Measurements from ENCODE around the gene TEX14.
"Not testable (repeated sequence)": the region's sequence is repeated elsewhere in the genome, so short reads cannot be mapped to it uniquely, and the experiment has no call there.

TEX14 gene

GRCh38 chr17:58611331-58611730 lies 80.5 kb downstream of the TEX14 start:
- DNase-seq (ENCODE audit: extremely low read depth in 1 of 2, low read depth in 1 of 2), result no peak

- DNase-seq (ENCODE audit: extremely low read depth in 1 of 2, low read depth in 1 of 2), result no peak
Observed at GRCh38 chr17:58606934-58607333, 84.9 kb downstream of the TEX14 start.

- DNase-seq (ENCODE audit: extremely low read depth in 1 of 2, low read depth in 1 of 2), result no peak
Observed at GRCh38 chr17:58605986-58606385, 85.9 kb downstream of the TEX14 start.

- no peak for DNase-seq (ENCODE audit: extremely low read depth in 1 of 2, low read depth in 1 of 2)
Observed at GRCh38 chr17:58605470-58605869, 86.4 kb downstream of the TEX14 start.

- DNase-seq (ENCODE audit: extremely low read depth in 1 of 2, low read depth in 1 of 2), result no peak
Observed at GRCh38 chr17:58601976-58602375, 89.9 kb downstream of the TEX14 start.

- DNase-seq (ENCODE audit: extremely low read depth in 1 of 2, low read depth in 1 of 2), result no peak
Observed at GRCh38 chr17:58597371-58597770, 94.5 kb downstream of the TEX14 start.

- no peak for DNase-seq (ENCODE audit: extremely low read depth in 1 of 2, low read depth in 1 of 2)
Observed at GRCh38 chr17:58595194-58595792, 96.6 kb downstream of the TEX14 start.

- no peak for DNase-seq (ENCODE audit: extremely low read depth in 1 of 2, low read depth in 1 of 2)
Observed at GRCh38 chr17:58593123-58593522, 98.7 kb downstream of the TEX14 start.

GRCh38 chr17:58591455-58591854 lies 100.4 kb downstream of the TEX14 start:
- no peak for DNase-seq (ENCODE audit: extremely low read depth in 1 of 2, low read depth in 1 of 2)

GRCh38 chr17:58590377-58590776 lies 101.5 kb downstream of the TEX14 start:
- DNase-seq (ENCODE audit: extremely low read depth in 1 of 2, low read depth in 1 of 2), result no peak

- peak; percentile 6 to 33 for DNase-seq (ENCODE audit: extremely low read depth in 1 of 2, low read depth in 1 of 2)
Observed at GRCh38 chr17:58587713-58588117, 104.1 kb downstream of the TEX14 start.

GRCh38 chr17:58586009-58586644 lies 105.7 kb downstream of the TEX14 start:
- no peak for DNase-seq (ENCODE audit: extremely low read depth in 1 of 2, low read depth in 1 of 2)

GRCh38 chr17:58585554-58585953 lies 106.3 kb downstream of the TEX14 start:
- DNase-seq (ENCODE audit: extremely low read depth in 1 of 2, low read depth in 1 of 2), result no peak

GRCh38 chr17:58583486-58583885 lies 108.4 kb downstream of the TEX14 start:
- DNase-seq (ENCODE audit: extremely low read depth in 1 of 2, low read depth in 1 of 2), result no peak

GRCh38 chr17:58582718-58583117 lies 109.1 kb downstream of the TEX14 start:
- not testable (repeated sequence) for DNase-seq (ENCODE audit: extremely low read depth in 1 of 2, low read depth in 1 of 2)

GRCh38 chr17:58580671-58581070 lies 111.2 kb downstream of the TEX14 start:
- no peak for DNase-seq (ENCODE audit: extremely low read depth in 1 of 2, low read depth in 1 of 2)

- DNase-seq (ENCODE audit: extremely low read depth in 1 of 2, low read depth in 1 of 2), result peak; percentile 5 to 16
Observed at GRCh38 chr17:58577696-58578095, 114.1 kb downstream of the TEX14 start.

GRCh38 chr17:58576679-58577367 lies 115.0 kb downstream of the TEX14 start:
- no peak for DNase-seq (ENCODE audit: extremely low read depth in 1 of 2, low read depth in 1 of 2)

- DNase-seq (ENCODE audit: extremely low read depth in 1 of 2, low read depth in 1 of 2), result no peak
Observed at GRCh38 chr17:58575511-58575910, 116.3 kb downstream of the TEX14 start.

GRCh38 chr17:58574025-58574424 lies 117.8 kb downstream of the TEX14 start:
- no peak for DNase-seq (ENCODE audit: extremely low read depth in 1 of 2, low read depth in 1 of 2)

- no peak for DNase-seq (ENCODE audit: extremely low read depth in 1 of 2, low read depth in 1 of 2)
Observed at GRCh38 chr17:58572846-58573245, 119.0 kb downstream of the TEX14 start.

GRCh38 chr17:58570758-58571157 lies 121.1 kb downstream of the TEX14 start:
- DNase-seq (ENCODE audit: extremely low read depth in 1 of 2, low read depth in 1 of 2), result no peak

Measured in stimulated activated CD8-positive, alpha-beta memory T cell treated with anti-CD3 and anti-CD28 coated beads, Interleukin-7, amount 100 ng/mL, for 48 hours (primary cell).